ENCODE results near the gene MLYCD.

The MLYCD gene

GRCh38 chr16:83901101-83901500 is 2.2 kb downstream of the MLYCD start:
- Histone ChIP-seq H3K9me2 (ENCODE audit: low read depth, low read length) (no peaks in the 10 kb centered on the region), H3K36me3 (ENCODE audit: insufficient read depth, low read length) (no peaks in the 10 kb centered on the region), H4K20me1 (ENCODE audit: insufficient read depth, low read length) (no peaks in the 10 kb centered on the region), H3K4me1 (ENCODE audit: insufficient read depth, low read length, severe bottlenecking) (peaks cover 23% of the 10 kb centered on the region), H3F3A (ENCODE audit: insufficient read depth, low read length) (no peaks in the 10 kb centered on the region), H3K27me3 (ENCODE audit: insufficient read depth, low read length) (no peaks in the 10 kb centered on the region), H3K79me2 (ENCODE audit: insufficient read depth, low read length) (no peaks in the 10 kb centered on the region), H2AFZ (ENCODE audit: low read length) (no peak overlapping the region), H3K4me3 (ENCODE audit: low read depth, low read length, poor library complexity, severe bottlenecking) (no peak overlapping the region), H3K9ac (ENCODE audit: low read length) (no peak overlapping the region), H3K27ac (ENCODE audit: low read depth, low read length, poor library complexity, severe bottlenecking) (no peak overlapping the region), H3K4me2 (ENCODE audit: low read length) (no peak overlapping the region), H3K9me3 (ENCODE audit: low read length) (no peaks in the 10 kb centered on the region)
- TF ChIP-seq CTCF (IDR thresholded peaks at IDR 0.05; ENCODE audit: low read length) = no peak
- no peak for TF ChIP-seq EZH2 (IDR thresholded peaks at IDR 0.05; ENCODE audit: borderline replicate concordance, low read length)

GRCh38 chr16:83903751-83904150 is 4.8 kb downstream of the MLYCD start:
- H3K9ac ChIP-seq (ENCODE audit: low read length) = no peak overlapping the region
- H3K9me3 ChIP-seq (ENCODE audit: low read length) = no peaks in the 10 kb centered on the region
- no peaks in the 10 kb centered on the region for H3K9me2 ChIP-seq (ENCODE audit: low read depth, low read length)
- peaks cover 11% of the 10 kb centered on the region; the same call in 1 of the 2 replicates for H3K36me3 ChIP-seq (ENCODE audit: insufficient read depth, low read length)
- H3K79me2 ChIP-seq (ENCODE audit: insufficient read depth, low read length) = no peaks in the 10 kb centered on the region
- H3K27me3 ChIP-seq (ENCODE audit: insufficient read depth, low read length) = no peaks in the 10 kb centered on the region
- H3K4me2 ChIP-seq (ENCODE audit: low read length) = no peak overlapping the region
- no peak for TF ChIP-seq EZH2 (IDR thresholded peaks at IDR 0.05; ENCODE audit: borderline replicate concordance, low read length)
- H3K4me3 ChIP-seq (ENCODE audit: low read depth, low read length, poor library complexity, severe bottlenecking) = no peak overlapping the region
- peaks cover 15% of the 10 kb centered on the region for H3K4me1 ChIP-seq (ENCODE audit: insufficient read depth, low read length, severe bottlenecking)
- no peak overlapping the region for H3K27ac ChIP-seq (ENCODE audit: low read depth, low read length, poor library complexity, severe bottlenecking)
- H2AFZ ChIP-seq (ENCODE audit: low read length) = no peak overlapping the region
- no peaks in the 10 kb centered on the region for H3F3A ChIP-seq (ENCODE audit: insufficient read depth, low read length)
- no peaks in the 10 kb centered on the region for H4K20me1 ChIP-seq (ENCODE audit: insufficient read depth, low read length)

- no peaks in the 10 kb centered on the region for H3K27me3 ChIP-seq (ENCODE audit: insufficient read depth, low read length)
- no peak overlapping the region for H3K9ac ChIP-seq (ENCODE audit: low read length)
- no peak overlapping the region for H2AFZ ChIP-seq (ENCODE audit: low read length)
- no peaks in the 10 kb centered on the region for H3K9me3 ChIP-seq (ENCODE audit: low read length)
- no peak for TF ChIP-seq EZH2 (IDR thresholded peaks at IDR 0.05; ENCODE audit: borderline replicate concordance, low read length)
- TF ChIP-seq CTCF (IDR thresholded peaks at IDR 0.05; ENCODE audit: low read length) = no peak
- H4K20me1 ChIP-seq (ENCODE audit: insufficient read depth, low read length) = no peaks in the 10 kb centered on the region
- H3K9me2 ChIP-seq (ENCODE audit: low read depth, low read length) = no peaks in the 10 kb centered on the region
- no peak overlapping the region for H3K4me2 ChIP-seq (ENCODE audit: low read length)
- H3K4me1 ChIP-seq (ENCODE audit: insufficient read depth, low read length, severe bottlenecking) = no peaks in the 10 kb centered on the region
- peaks cover 17% of the 10 kb centered on the region; the same call in 1 of the 2 replicates for H3K36me3 ChIP-seq (ENCODE audit: insufficient read depth, low read length)
- no peaks in the 10 kb centered on the region for H3K79me2 ChIP-seq (ENCODE audit: insufficient read depth, low read length)
- H3K4me3 ChIP-seq (ENCODE audit: low read depth, low read length, poor library complexity, severe bottlenecking) = no peak overlapping the region
- no peak overlapping the region for H3K27ac ChIP-seq (ENCODE audit: low read depth, low read length, poor library complexity, severe bottlenecking)
- no peaks in the 10 kb centered on the region for H3F3A ChIP-seq (ENCODE audit: insufficient read depth, low read length)
These were observed 7.8 kb downstream of the MLYCD start for GRCh38 chr16:83906683-83907082.

GRCh38 chr16:83907111-83907510 is 8.2 kb downstream of the MLYCD start:
- H3K4me3 ChIP-seq (ENCODE audit: low read depth, low read length, poor library complexity, severe bottlenecking) = no peak overlapping the region
- H3K4me2 ChIP-seq (ENCODE audit: low read length) = no peak overlapping the region
- H3K27me3 ChIP-seq (ENCODE audit: insufficient read depth, low read length) = no peaks in the 10 kb centered on the region
- H2AFZ ChIP-seq (ENCODE audit: low read length) = no peak overlapping the region
- H4K20me1 ChIP-seq (ENCODE audit: insufficient read depth, low read length) = no peaks in the 10 kb centered on the region
- no peak for TF ChIP-seq CTCF (IDR thresholded peaks at IDR 0.05; ENCODE audit: low read length)
- TF ChIP-seq EZH2 (IDR thresholded peaks at IDR 0.05; ENCODE audit: borderline replicate concordance, low read length) = no peak
- H3K79me2 ChIP-seq (ENCODE audit: insufficient read depth, low read length) = no peaks in the 10 kb centered on the region
- peaks cover 21% of the 10 kb centered on the region; the same call in 1 of the 2 replicates for H3K36me3 ChIP-seq (ENCODE audit: insufficient read depth, low read length)
- no peaks in the 10 kb centered on the region for H3K9me2 ChIP-seq (ENCODE audit: low read depth, low read length)
- no peaks in the 10 kb centered on the region for H3K4me1 ChIP-seq (ENCODE audit: insufficient read depth, low read length, severe bottlenecking)
- H3K9me3 ChIP-seq (ENCODE audit: low read length) = no peaks in the 10 kb centered on the region
- H3K27ac ChIP-seq (ENCODE audit: low read depth, low read length, poor library complexity, severe bottlenecking) = no peak overlapping the region
- H3F3A ChIP-seq (ENCODE audit: insufficient read depth, low read length) = no peaks in the 10 kb centered on the region
- H3K9ac ChIP-seq (ENCODE audit: low read length) = no peak overlapping the region
